HL-60/S4 (cell line): ENCODE measurements around the gene MCC.
"Not testable (repeated sequence)": the region's sequence is repeated elsewhere in the genome, so short reads cannot be mapped to it uniquely, and the experiment has no call there.

Experiments
- in situ Hi-C: fragments of 300-500 bp; cut with MboI; formaldehyde crosslinking; loops from 2 replicates; pipeline ENCODE4 v1.14.3; 2022; ENCODE audit warnings: low sequenced_read_pairs

MCC gene

GRCh38 chr5:113495422-113495841 lies 7.2 kb upstream of the MCC start:
- in situ Hi-C loops: no loop called here

GRCh38 chr5:113493446-113493845 lies 5.2 kb upstream of the MCC start:
- in situ Hi-C loops: no loop called here

DNA sequence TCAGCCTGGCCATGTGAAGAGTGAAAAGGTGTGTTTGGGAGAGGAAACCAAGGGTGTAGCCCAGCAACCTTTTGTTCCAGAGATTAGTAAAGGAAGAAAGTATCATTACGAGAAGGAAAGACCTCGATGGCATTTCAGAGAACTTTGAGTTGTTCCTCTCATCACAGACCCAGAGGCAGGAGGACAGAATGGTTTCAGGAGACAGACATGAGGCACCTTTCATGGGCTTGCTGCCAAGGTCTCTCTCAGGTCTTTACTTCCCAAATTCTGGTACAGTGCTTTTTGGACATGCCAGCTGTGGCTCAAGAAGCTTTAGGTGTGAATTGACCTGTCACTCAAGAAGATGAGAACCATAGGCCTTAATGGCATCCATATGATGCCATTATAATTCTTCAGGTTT lies 2.8 kb upstream of the MCC start:
- in situ Hi-C loops: no loop called here

GRCh38 chr5:113490317-113490716 lies 2.1 kb upstream of the MCC start:
- in situ Hi-C loops: no loop called here

GRCh38 chr5:113489299-113489698 lies 1.0 kb upstream of the MCC start:
- in situ Hi-C loops: no loop called here

- in situ Hi-C loops: no loop called here
Observed at GRCh38 chr5:113488645-113489184, 462 bp upstream of the MCC start.

DNA sequence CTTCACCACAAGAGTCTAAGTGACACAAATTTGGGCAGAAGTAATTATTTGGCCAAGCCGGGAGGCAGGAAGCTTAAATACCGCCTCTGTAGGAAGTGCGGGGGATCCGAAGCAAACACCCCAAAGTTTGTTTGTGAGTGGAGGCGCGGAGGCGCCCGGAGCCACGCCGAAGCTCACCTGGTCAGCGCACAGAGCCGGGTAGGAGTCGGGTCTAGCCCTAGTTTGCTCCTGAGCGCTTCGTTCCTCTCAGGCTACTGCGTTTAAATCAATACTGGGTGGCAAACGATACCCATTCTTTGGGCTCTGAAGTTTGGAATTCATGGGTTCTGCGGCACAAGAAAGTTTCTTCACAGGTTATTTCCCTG lies 855 bp downstream of the MCC start:
- in situ Hi-C loops: no loop called here

DNA sequence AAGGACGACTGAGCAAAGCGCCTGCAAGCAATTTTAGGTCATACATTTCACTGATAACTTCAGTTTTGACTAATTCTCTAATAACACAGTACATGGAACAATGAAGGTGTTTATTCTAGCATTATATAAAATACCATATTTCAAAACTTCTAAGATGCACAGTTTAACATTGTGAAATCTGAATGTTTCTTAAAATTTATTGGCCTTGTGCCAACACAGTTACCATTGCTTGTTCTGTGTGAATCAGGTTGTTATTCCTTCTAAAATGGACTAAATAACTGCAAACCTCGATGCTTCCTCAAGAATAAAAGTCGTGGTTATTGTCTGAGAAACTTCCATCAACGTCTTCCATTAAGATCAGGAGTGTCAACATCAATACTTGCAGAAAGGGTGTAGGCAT lies 8.0 kb downstream of the MCC start:
- in situ Hi-C loops: no loop called here

GRCh38 chr5:113478691-113479090 lies 9.6 kb downstream of the MCC start:
- in situ Hi-C loops: no loop called here

DNA sequence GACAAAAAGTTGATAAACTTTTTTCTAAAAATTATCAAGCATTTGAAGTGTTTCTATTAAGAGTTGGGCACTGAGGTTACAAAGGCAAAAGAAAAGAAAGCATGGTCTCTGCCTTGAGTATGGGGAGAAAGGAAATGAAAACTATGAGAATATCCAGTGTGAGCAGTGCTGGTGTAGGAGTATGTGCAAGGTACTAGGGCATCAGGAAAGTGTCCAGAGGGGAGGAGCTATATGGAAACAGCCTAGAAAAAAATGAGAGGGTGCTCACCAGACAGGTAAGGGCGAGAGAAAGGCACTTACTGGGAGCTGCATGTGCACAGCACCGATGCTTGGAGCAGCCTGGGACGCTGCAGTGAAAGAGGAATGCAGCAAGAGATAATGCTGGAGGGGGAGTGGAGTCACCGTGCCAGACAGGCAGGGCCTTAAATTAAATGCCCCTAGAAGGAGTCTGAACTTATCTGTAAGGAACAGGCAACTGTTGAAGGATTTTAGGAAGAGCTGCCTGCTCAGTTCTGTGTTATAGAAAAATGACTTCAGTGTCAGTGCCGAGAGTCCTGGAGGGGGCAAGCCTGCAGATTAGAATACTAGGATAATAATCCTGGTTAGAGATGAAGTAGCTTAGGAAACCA lies 14.0 kb downstream of the MCC start:
- in situ Hi-C loops: no loop called here

DNA sequence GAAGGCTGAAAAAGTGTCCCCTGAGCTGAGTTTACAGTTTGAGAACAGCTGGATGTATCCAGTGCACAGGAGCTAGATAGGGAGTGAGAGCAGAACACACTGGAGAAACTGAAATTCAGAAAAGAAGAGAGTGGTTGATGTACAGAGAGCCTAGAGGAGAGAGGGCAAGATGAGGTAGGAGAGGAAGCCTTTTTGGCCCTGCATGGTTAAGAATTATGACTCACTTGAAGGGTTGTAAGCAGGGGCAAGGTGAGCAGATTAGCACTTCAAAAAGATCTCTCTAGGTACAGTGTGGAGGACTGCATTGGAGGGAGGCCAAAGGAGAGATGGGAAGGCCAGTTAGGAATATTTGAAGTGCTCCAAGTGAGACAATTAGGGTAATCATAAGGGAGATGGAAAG lies 25.2 kb downstream of the MCC start:
- in situ Hi-C loops: no loop called here

DNA sequence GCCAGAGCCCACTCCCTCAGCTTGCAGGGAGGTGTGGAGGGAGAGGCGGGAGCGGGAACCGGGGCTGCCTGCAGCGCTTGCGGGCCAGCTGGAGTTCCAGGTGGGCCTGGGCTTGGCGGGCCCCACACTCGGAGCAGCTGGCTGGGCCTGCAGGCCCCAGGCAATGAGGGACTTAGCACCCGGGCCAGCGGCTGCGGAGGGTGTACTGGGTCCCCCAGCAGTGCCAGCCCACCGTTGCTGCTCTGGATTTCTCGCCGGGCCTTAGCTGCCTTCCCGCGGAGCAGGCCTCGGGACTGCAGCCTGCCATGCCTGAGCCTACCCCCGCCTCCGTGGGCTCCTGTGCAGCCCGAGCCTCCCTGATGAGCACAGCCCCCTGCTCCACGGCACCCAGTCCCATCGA lies 31.1 kb downstream of the MCC start:
- in situ Hi-C loops: not testable (repeated sequence)

- in situ Hi-C loops: no loop called here
Observed at GRCh38 chr5:113452941-113453340, 35.3 kb downstream of the MCC start.

DNA sequence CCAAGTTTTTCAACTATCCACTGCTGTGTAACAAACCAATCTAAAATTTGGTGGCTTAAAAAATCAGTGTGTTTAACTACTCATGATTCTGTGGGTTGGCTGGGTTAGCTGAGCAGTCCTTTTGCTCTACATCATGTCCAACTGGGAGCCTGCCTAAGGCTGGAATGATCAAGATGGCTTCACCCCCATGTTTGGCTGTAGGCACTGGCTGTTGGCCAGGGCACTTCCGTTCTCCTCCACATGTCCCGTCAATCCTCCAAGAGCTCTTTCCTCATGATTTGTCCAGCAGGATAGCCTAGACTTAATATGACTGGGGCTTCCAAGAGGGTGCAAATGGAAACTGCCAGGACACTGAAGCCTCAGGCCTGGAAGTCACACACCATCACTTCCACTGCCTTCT lies 36.5 kb downstream of the MCC start:
- in situ Hi-C loops: no loop called here

DNA sequence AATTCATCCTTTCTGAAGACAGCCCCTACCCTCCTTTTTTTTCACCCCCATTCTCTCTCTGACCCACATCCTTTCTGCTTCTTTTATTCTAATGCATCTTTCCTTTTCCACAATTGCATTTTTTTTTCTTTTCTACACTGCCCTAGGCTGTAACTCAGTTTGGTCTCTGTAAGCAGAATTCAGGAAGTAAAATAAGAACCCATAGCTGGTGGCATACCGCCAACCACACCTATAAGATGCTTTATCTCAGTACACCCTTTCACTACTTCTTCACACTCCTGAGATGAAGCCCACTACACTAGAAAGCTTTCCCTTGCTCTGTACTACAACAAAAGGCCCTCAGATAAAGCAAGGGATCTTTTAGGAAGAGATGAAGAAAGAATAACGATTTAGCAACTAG lies 37.3 kb downstream of the MCC start:
- in situ Hi-C loops: no loop called here

- in situ Hi-C loops: no loop called here
Observed at GRCh38 chr5:113450462-113450861, 37.8 kb downstream of the MCC start.

DNA sequence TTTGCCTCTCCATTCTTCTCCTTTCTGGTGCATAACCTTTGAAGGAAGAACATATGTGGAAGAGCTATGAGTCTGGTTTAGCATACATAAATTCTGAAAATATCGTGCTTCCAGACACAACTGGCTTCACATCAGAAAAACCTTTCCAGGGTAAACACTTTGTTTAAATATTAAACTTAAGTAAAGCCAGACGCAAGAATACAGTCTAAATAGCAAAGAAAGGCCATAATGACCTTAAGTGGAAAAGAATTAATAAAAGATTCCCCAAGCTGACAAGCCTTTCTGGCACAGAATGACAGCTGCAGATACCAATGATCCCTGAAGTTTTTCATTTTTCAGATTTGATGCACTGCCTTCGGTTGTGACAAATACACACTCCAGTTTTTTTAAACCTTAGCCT lies 40.0 kb downstream of the MCC start:
- in situ Hi-C loops: no loop called here

DNA sequence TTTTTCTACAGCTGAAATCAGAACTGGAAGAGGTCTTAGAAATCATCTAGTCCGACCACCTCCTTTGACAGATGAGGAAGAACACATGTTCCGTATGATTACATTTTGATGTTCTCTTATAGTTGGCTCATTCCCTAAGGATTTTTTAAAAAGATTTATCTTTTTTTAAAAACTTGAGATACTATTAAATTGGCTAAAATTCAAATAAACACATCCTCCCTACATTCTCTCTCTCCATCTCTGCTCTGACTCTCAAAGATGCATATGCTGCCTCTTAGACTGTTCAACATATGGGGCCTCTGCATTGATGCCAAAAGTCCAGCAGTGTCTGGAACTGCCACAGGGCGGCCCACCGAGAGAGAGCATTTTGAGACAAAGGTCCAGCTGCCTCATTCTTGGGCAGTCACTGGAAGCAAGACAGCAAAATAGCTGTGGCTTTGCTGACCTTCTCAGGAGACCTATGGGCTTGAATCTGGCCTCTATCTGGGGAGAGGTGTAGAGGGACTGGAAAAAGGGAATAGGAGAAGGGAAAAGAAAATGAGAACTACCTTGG lies 40.7 kb downstream of the MCC start:
- in situ Hi-C loops: no loop called here

- in situ Hi-C loops: no loop called here
Observed at GRCh38 chr5:113446358-113446927, 41.8 kb downstream of the MCC start.

DNA sequence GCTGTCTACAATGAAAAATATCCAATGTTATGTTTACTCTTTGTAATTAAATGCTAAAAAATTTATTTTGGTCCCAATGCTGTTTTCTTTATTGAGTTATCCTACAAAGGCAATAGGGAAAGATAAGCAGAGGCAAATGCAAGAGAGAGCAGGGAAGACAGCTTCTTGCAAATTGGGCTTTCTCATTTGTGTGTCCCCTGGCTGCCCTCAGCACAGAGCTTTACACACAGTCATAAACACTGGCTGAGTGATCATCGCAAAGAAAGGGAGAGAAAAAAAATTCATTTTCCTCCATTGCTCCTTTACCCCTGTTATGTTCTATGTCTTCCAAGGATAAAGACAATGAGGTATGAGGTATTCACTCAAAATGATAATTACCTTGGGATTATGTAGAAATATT lies 51.1 kb downstream of the MCC start:
- in situ Hi-C loops: no loop called here

- in situ Hi-C loops: no loop called here
Observed at GRCh38 chr5:113435575-113435974, 52.7 kb downstream of the MCC start.

DNA sequence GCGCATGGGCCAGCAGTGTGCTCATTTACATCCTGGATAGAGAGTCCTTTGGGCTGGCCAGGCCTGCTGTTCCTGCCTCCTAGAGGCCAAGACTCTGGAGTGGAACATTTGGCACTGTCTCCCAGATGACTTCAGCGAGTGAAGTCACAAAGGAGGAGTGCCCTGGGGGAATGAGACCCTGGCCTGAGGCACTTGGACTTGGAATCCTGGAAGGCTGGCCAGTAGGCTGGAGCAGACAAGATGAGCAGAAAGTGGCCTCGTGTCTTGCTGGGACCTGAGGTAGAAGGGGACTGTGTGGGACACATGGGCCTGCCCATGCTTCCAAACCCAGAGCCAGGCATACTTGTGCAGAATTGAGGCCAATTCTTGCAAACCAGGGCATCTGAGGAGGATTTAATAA lies 53.4 kb downstream of the MCC start, which contains the start of gene TSSK1B:
TSSK1B (minus strand) TSS at position 101 of the 400 bp plus-strand sequence. CDS start 150 bp downstream, outside the sequence.
- in situ Hi-C loops: no loop called here
